GM19240 (cell line): ENCODE results near the gene SLC12A7.

Experiments used
- DNase-seq: peaks from one replicate; pipeline ENCODE4 v3.0.0; 2011; ENCODE audit warnings: low spot score; ENCODE audit not compliant: insufficient read length

The SLC12A7 gene

GRCh38 chr5:1079486-1079885 is 32.4 kb downstream of the SLC12A7 start:
- DNase-seq = no peak

- DNase-seq = no peak
Observed at GRCh38 chr5:1078851-1079250, 33.0 kb downstream of the SLC12A7 start.

- DNase-seq = no peak
Observed at GRCh38 chr5:1078206-1078605, 33.7 kb downstream of the SLC12A7 start.

GRCh38 chr5:1077491-1078020 is 34.3 kb downstream of the SLC12A7 start:
- DNase-seq = no peak

GRCh38 chr5:1077026-1077425 is 34.8 kb downstream of the SLC12A7 start:
- no peak for DNase-seq

GRCh38 chr5:1076406-1076805 is 35.5 kb downstream of the SLC12A7 start:
- no peak for DNase-seq

- no peak for DNase-seq
Observed at GRCh38 chr5:1075931-1076330, 35.9 kb downstream of the SLC12A7 start.

- DNase-seq = no peak
Observed at GRCh38 chr5:1075555-1075881, 36.3 kb downstream of the SLC12A7 start.

- DNase-seq = no peak
Observed at GRCh38 chr5:1074816-1075554, 36.9 kb downstream of the SLC12A7 start.

GRCh38 chr5:1074226-1074625 is 37.6 kb downstream of the SLC12A7 start:
- no peak for DNase-seq

GRCh38 chr5:1073239-1074102 is 38.4 kb downstream of the SLC12A7 start:
- DNase-seq = no peak

GRCh38 chr5:1069720-1070088 is 42.2 kb downstream of the SLC12A7 start:
- no peak for DNase-seq

GRCh38 chr5:1068895-1069719 is 42.8 kb downstream of the SLC12A7 start:
- DNase-seq = no peak

- DNase-seq = no peak
Observed at GRCh38 chr5:1068204-1068894, 43.5 kb downstream of the SLC12A7 start.

- DNase-seq = no peak
Observed at GRCh38 chr5:1067141-1068121, 44.4 kb downstream of the SLC12A7 start.

GRCh38 chr5:1066676-1067075 is 45.2 kb downstream of the SLC12A7 start:
- DNase-seq = no peak

GRCh38 chr5:1065891-1066650 is 45.8 kb downstream of the SLC12A7 start:
- DNase-seq = no peak

- no peak for DNase-seq
Observed at GRCh38 chr5:1065143-1065750, 46.6 kb downstream of the SLC12A7 start.
